OCI-LY3 (cell line): ENCODE measurements around the gene PABPN1L.

Experiments
- EZH2phosphoT487 ChIP-seq: fragments of 200-600 bp; shearing (Covaris generic); IDR thresholded peaks from 2 replicates; pipeline ENCODE4 v1.6.1; 2018; ENCODE audit warnings: antibody characterized with exemption, mixed run types, low read depth
- TF ChIP-seq, protein P1 (sequence below): fragments of 200-600, 300-600 bp; sonication (generic); IDR thresholded peaks from 2 replicates; pipeline ENCODE4 v1.5.1; 2014; ENCODE audit warnings: antibody characterized with exemption, low read length, low read depth

DNA sequence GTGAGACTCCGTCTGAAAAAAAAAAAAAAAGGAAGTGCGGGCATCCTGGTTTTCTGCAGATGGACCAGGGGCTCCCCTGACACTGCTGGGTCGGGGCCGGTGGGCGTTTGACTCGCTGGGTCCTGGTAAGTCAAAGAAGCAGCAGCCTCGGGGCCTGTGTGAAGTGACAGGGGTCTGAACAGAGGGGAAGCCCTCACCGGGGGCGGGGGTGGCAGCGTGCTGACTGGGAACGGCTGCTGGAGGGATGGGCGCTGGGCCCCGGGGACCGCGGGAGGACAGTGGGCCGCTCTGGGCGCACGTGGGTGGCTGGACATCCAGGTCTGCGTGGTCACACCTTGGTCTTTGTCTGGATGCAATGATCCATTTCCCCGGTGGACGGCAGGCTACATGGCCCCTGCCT is 17.9 kb downstream of the PABPN1L start:
- TF ChIP-seq, protein P1, sequence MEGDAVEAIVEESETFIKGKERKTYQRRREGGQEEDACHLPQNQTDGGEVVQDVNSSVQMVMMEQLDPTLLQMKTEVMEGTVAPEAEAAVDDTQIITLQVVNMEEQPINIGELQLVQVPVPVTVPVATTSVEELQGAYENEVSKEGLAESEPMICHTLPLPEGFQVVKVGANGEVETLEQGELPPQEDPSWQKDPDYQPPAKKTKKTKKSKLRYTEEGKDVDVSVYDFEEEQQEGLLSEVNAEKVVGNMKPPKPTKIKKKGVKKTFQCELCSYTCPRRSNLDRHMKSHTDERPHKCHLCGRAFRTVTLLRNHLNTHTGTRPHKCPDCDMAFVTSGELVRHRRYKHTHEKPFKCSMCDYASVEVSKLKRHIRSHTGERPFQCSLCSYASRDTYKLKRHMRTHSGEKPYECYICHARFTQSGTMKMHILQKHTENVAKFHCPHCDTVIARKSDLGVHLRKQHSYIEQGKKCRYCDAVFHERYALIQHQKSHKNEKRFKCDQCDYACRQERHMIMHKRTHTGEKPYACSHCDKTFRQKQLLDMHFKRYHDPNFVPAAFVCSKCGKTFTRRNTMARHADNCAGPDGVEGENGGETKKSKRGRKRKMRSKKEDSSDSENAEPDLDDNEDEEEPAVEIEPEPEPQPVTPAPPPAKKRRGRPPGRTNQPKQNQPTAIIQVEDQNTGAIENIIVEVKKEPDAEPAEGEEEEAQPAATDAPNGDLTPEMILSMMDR = no peak
- TF ChIP-seq EZH2phosphoT487 = no peak
